Tibial nerve (tissue), 4 donors: Measurements from ENCODE around the gene GTF2H3. TPM values are rescaled to one million over a fixed set of nuclear protein-coding genes. Genes with fewer than 3 reads are reported as not detected.

Source experiments
- DNase-seq, 2 donors: peaks; one replicate each; pipeline ENCODE4 v3.0.0-alpha.2; 2019; ENCODE audit warnings: low spot score in 2 of 2
- H3K27ac ChIP-seq, 4 donors: fragments of 200-600 bp; sonication (generic) in 3 of 4; one replicate each; pipeline ENCODE4 v1.5.1; 2017 to 2019; ENCODE audit warnings: mild to moderate bottlenecking in 1 of 4
- H3K27me3 ChIP-seq, 2 donors: fragments of 200-600 bp; sonication (generic) in 1 of 2; one replicate each; pipeline versions ENCODE4 v1.5.1 to v1.6.0; 2017 to 2019
- H3K36me3 ChIP-seq, 3 donors: fragments of 200-600 bp; sonication (generic); one replicate each; pipeline ENCODE4 v1.5.1; 2018 to 2019
- H3K4me1 ChIP-seq, 4 donors: fragments of 200-600 bp; sonication (generic) in 3 of 4; one replicate each; pipeline ENCODE4 v1.5.1; 2017 to 2019
- H3K4me3 ChIP-seq, 4 donors: fragments of 200-600 bp; sonication (generic) in 3 of 4; one replicate each; pipeline ENCODE4 v1.5.1; 2017 to 2019; ENCODE audit warnings: mild to moderate bottlenecking in 1 of 4, moderate library complexity in 1 of 4
- H3K9me3 ChIP-seq, 4 donors: fragments of 200-600 bp; sonication (generic) in 3 of 4; one replicate each; pipeline ENCODE4 v1.5.1; 2017 to 2019
- EP300 ChIP-seq, 2 donors: sonication (generic); formaldehyde crosslinking; IDR thresholded peaks; one replicate each; pipeline ENCODE4 v1.6.1; 2017; ENCODE audit warnings: antibody characterized with exemption in 2 of 2, mild to moderate bottlenecking in 1 of 2
- POLR2A ChIP-seq, 2 donors: fragments of 450-650 bp; IDR thresholded peaks; one replicate each; pipeline ENCODE4 v1.6.1; 2017; ENCODE audit warnings: antibody characterized with exemption in 2 of 2, mild to moderate bottlenecking in 2 of 2, moderate library complexity in 2 of 2
- WGBS, 2 donors: methylation state at CpG; one replicate each; pipeline ENCODE4 v1.1.5; 2018; 5-methylcytosine and 5-hydroxymethylcytosine counted together
- total RNA-seq, 4 donors: library from RNA; depleted of rRNA; stranded (reverse); fragments of >200 nt; gene quantifications; one replicate each; pipeline ENCODE4 v1.1.0, GENCODE V29; 2016
- TF ChIP-seq, protein P1 (sequence below), 5 experiments: fragments of 200-600 bp in 3 of 5; fragments of 450-650 bp in 2 of 5; sonication (generic) in 3 of 5; IDR thresholded peaks; one replicate each; pipeline ENCODE4 v1.5.1; 2016 to 2019; ENCODE audit warnings: antibody characterized with exemption in 5 of 5, mild to moderate bottlenecking in 3 of 5, moderate library complexity in 2 of 5

Gene GTF2H3
- total RNA-seq, 4 donors from 2014 or later, result 17.7 to 33.5 (median 22.0) TPM

- peak within 1 kb of the TSS; percentile 76 to 91 (median 88) for H3K4me3 ChIP-seq
- no peaks in the 10 kb centered on the region for H3K9me3 ChIP-seq
- no peak for TF ChIP-seq POLR2A (IDR thresholded peaks at IDR 0.05)
- TF ChIP-seq, protein P1, sequence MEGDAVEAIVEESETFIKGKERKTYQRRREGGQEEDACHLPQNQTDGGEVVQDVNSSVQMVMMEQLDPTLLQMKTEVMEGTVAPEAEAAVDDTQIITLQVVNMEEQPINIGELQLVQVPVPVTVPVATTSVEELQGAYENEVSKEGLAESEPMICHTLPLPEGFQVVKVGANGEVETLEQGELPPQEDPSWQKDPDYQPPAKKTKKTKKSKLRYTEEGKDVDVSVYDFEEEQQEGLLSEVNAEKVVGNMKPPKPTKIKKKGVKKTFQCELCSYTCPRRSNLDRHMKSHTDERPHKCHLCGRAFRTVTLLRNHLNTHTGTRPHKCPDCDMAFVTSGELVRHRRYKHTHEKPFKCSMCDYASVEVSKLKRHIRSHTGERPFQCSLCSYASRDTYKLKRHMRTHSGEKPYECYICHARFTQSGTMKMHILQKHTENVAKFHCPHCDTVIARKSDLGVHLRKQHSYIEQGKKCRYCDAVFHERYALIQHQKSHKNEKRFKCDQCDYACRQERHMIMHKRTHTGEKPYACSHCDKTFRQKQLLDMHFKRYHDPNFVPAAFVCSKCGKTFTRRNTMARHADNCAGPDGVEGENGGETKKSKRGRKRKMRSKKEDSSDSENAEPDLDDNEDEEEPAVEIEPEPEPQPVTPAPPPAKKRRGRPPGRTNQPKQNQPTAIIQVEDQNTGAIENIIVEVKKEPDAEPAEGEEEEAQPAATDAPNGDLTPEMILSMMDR (IDR thresholded peaks at IDR 0.05), result no peak
- peak in 1 of 2 donors; percentile 19 for TF ChIP-seq EP300 (IDR thresholded peaks at IDR 0.05)
- WGBS, 2 donors, result 1 to 2% methylated on average over 50 to 53 of the region's 53 CpGs
- peaks cover 0 to 34% (median 0%) of the 10 kb centered on the region in 3 donors for H3K36me3 ChIP-seq
- DNase-seq, result peak; percentile 92 to 94
- peaks cover 0 to 20% (median 3%) of the 10 kb centered on the region in 4 donors for H3K4me1 ChIP-seq
- peak within 1 kb of the TSS in 3 of 4 donors; percentile 20 to 72 (median 45) for H3K27ac ChIP-seq
- no peaks in the 10 kb centered on the region for H3K27me3 ChIP-seq
Observed at GRCh38 chr12:123670882-123671728, 37.5 kb downstream of the GTF2H3 start, which contains the start of gene TCTN2. TSS of gene TCTN2 (plus strand) at chr12:123671113. CDS start at chr12:123671241, 128 bp downstream.

DNA sequence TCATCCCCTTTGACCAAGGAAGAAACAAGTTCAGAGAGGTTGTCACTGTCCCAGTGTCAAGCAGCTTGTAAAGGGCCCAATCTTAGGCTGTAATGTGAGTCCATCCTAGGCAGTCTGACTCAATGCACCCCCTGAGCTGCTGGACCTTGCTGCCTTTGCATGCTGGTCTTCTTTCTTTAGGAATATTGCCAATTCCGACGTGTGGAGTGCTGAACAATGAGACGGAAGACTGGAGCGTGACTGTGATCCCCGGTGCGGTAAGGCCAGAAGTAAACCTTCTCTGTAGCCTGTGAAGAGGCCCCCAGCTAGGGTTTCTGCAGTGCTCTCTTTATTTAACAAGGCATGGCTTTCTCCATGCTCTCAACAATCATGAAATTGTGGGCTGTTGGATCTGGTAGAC is 38.2 kb downstream of the GTF2H3 start:
- Histone ChIP-seq H3K4me3 (peak overlapping the region in 3 of 4 donors; percentile 76 to 90 (median 86)), H3K27ac (no peak overlapping the region), H3K9me3 (no peaks in the 10 kb centered on the region), H3K4me1 (peaks cover 0 to 20% (median 3%) of the 10 kb centered on the region in 4 donors), H3K27me3 (no peaks in the 10 kb centered on the region), H3K36me3 (peaks cover 0 to 41% (median 0%) of the 10 kb centered on the region in 3 donors)
- no peak for DNase-seq
- WGBS, 2 donors, result 60 to 67% methylated on average over 6 of the region's 6 CpGs
- TF ChIP-seq EP300 (IDR thresholded peaks at IDR 0.05), result no peak
- no peak for TF ChIP-seq POLR2A (IDR thresholded peaks at IDR 0.05)
- TF ChIP-seq, protein P1 (IDR thresholded peaks at IDR 0.05), result no peak

DNA sequence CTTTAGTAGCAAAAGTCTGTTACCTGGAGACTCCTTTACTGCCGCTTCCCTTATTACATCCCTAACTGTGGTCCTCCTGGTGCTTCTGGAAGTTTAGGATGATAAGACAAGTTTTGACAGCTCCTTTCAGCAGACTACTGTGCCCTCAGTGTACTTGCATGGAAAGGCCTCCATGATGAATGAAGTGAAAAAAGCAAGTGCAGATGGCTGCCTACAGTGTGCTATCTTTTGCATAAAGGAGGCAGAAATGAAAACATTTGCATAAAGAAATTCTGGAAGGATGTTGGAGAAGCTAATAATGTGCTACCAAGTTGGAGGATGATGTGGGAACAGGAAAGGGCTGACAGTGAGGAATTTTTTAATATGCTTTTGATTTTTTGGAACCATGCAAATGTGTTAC is 41.8 kb downstream of the GTF2H3 start:
- Histone ChIP-seq H3K36me3 (peaks cover 0 to 74% (median 0%) of the 10 kb centered on the region in 3 donors), H3K9me3 (no peaks in the 10 kb centered on the region), H3K4me3 (no peak overlapping the region), H3K4me1 (peaks cover 0 to 19% (median 3%) of the 10 kb centered on the region in 4 donors), H3K27me3 (no peaks in the 10 kb centered on the region), H3K27ac (no peak overlapping the region)
- WGBS, 2 donors, result 94 to 100% methylated on average over 1 of the region's 1 CpG
- no peak for DNase-seq
- TF ChIP-seq, protein P1 (IDR thresholded peaks at IDR 0.05), result no peak
- no peak for TF ChIP-seq POLR2A (IDR thresholded peaks at IDR 0.05)
- no peak for TF ChIP-seq EP300 (IDR thresholded peaks at IDR 0.05)

GRCh38 chr12:123676616-123677320 is 43.1 kb downstream of the GTF2H3 start:
- Histone ChIP-seq H3K27me3 (no peaks in the 10 kb centered on the region), H3K27ac (no peak overlapping the region), H3K9me3 (no peaks in the 10 kb centered on the region), H3K36me3 (peaks cover 0 to 88% (median 5%) of the 10 kb centered on the region in 3 donors), H3K4me1 (peaks cover 0 to 11% (median under 1%) of the 10 kb centered on the region in 4 donors), H3K4me3 (no peak overlapping the region)
- WGBS, 2 donors, result 74 to 81% methylated on average over 9 of the region's 9 CpGs
- TF ChIP-seq POLR2A (IDR thresholded peaks at IDR 0.05), result no peak
- TF ChIP-seq EP300 (IDR thresholded peaks at IDR 0.05), result no peak
- TF ChIP-seq, protein P1 (IDR thresholded peaks at IDR 0.05), result no peak
- no peak for DNase-seq
